Hematopoietic multipotent progenitor cell treated with erythropoietin and hydrocortisone succinate and interleukin-3 and kit ligand, for 6 days (in vitro differentiated cells): ENCODE data around the gene RMND5B.
A peak's percentile ranks its signal among the peaks of the same experiment; 100 is the strongest.
"Not testable (repeated sequence)": the region's sequence is repeated elsewhere in the genome, so short reads cannot be mapped to it uniquely, and the experiment has no call there.

Experiments used
- DNase-seq: peaks from one replicate; pipeline ENCODE4 v3.0.0-alpha.2; 2015

The RMND5B gene

GRCh38 chr5:178114325-178115135 is 16.3 kb upstream of the RMND5B start:
- DNase-seq: peak; percentile 87

GRCh38 chr5:178115136-178115813 is 15.5 kb upstream of the RMND5B start:
- DNase-seq: no peak

GRCh38 chr5:178115814-178116142 is 15.0 kb upstream of the RMND5B start:
- DNase-seq: no peak

- peak; percentile 78 for DNase-seq
Observed at GRCh38 chr5:178116143-178116885, 14.5 kb upstream of the RMND5B start.

- DNase-seq: no peak
Observed at GRCh38 chr5:178117923-178118701, 12.7 kb upstream of the RMND5B start.

GRCh38 chr5:178119915-178120606 is 10.8 kb upstream of the RMND5B start:
- no peak for DNase-seq

- peak; percentile 97 for DNase-seq
Observed at GRCh38 chr5:178120607-178121357, 10.0 kb upstream of the RMND5B start.

- no peak for DNase-seq
Observed at GRCh38 chr5:178121391-178122276, 9.2 kb upstream of the RMND5B start.

- DNase-seq: no peak
Observed at GRCh38 chr5:178122346-178122745, 8.5 kb upstream of the RMND5B start.

GRCh38 chr5:178123094-178123965 is 7.5 kb upstream of the RMND5B start:
- DNase-seq: peak; percentile 67

- no peak for DNase-seq
Observed at GRCh38 chr5:178123966-178124925, 6.6 kb upstream of the RMND5B start.

- no peak for DNase-seq
Observed at GRCh38 chr5:178125253-178125906, 5.4 kb upstream of the RMND5B start.

- peak; percentile 61 for DNase-seq
Observed at GRCh38 chr5:178126556-178126955, 4.3 kb upstream of the RMND5B start.

- peak; percentile 91 for DNase-seq
Observed at GRCh38 chr5:178127300-178128009, 3.4 kb upstream of the RMND5B start.

- DNase-seq: no peak
Observed at GRCh38 chr5:178129296-178129695, 1.5 kb upstream of the RMND5B start.

- DNase-seq: not testable (repeated sequence)
Observed at GRCh38 chr5:178130234-178130575, 609 bp upstream of the RMND5B start.

GRCh38 chr5:178131446-178131996 is 707 bp downstream of the RMND5B start:
- no peak for DNase-seq
